HG03139 (cell line): Measurements from ENCODE around the gene LILRA6.
"Not testable (repeated sequence)": the region's sequence is repeated elsewhere in the genome, so short reads cannot be mapped to it uniquely, and the experiment has no call there.

ENCODE experiments used
- ATAC-seq: cut with Tn5 transposase; IDR thresholded peaks from one replicate; pipeline ENCODE4 v1.9.1; 2021; ENCODE audit not compliant: unreplicated experiment

LILRA6 gene

GRCh38 chr19:54242646-54243045, at the start of gene LILRA6:
Gene LILRA6, minus strand, starts transcription at chr19:54242790.
- not testable (repeated sequence) for ATAC-seq

GRCh38 chr19:54289160-54289559, 46.6 kb upstream of the LILRA6 start:
- not testable (repeated sequence) for ATAC-seq

GRCh38 chr19:54287456-54287855, 44.9 kb upstream of the LILRA6 start:
- no peak for ATAC-seq

GRCh38 chr19:54286283-54286682, 43.7 kb upstream of the LILRA6 start:
- ATAC-seq: not testable (repeated sequence)

GRCh38 chr19:54285427-54286056, 43.0 kb upstream of the LILRA6 start:
- ATAC-seq: not testable (repeated sequence)

GRCh38 chr19:54282686-54283470, 40.3 kb upstream of the LILRA6 start:
- ATAC-seq: no peak

- not testable (repeated sequence) for ATAC-seq
Measured at GRCh38 chr19:54281729-54282075, 39.1 kb upstream of the LILRA6 start.

GRCh38 chr19:54281007-54281728, 38.6 kb upstream of the LILRA6 start, which contains the start of gene LILRB2:
Gene LILRB2, minus strand, starts transcription at chr19:54281110. Its CDS starts 614 bp downstream, at chr19:54280496.
- no peak for ATAC-seq

- not testable (repeated sequence) for ATAC-seq
Measured at GRCh38 chr19:54280441-54280840, 37.9 kb upstream of the LILRA6 start.

GRCh38 chr19:54280025-54280424, 37.4 kb upstream of the LILRA6 start:
- not testable (repeated sequence) for ATAC-seq

- ATAC-seq: no peak
Measured at GRCh38 chr19:54279406-54279962, 36.9 kb upstream of the LILRA6 start.

- not testable (repeated sequence) for ATAC-seq
Measured at GRCh38 chr19:54278571-54279195, 36.1 kb upstream of the LILRA6 start.

- not testable (repeated sequence) for ATAC-seq
Measured at GRCh38 chr19:54278056-54278455, 35.5 kb upstream of the LILRA6 start.

- ATAC-seq: not testable (repeated sequence)
Measured at GRCh38 chr19:54277111-54277615, 34.6 kb upstream of the LILRA6 start.

- no peak for ATAC-seq
Measured at GRCh38 chr19:54275951-54276350, 33.4 kb upstream of the LILRA6 start.

GRCh38 chr19:54274516-54274915, 31.9 kb upstream of the LILRA6 start:
- ATAC-seq: not testable (repeated sequence)

- no peak for ATAC-seq
Measured at GRCh38 chr19:54273821-54274220, 31.2 kb upstream of the LILRA6 start.

- not testable (repeated sequence) for ATAC-seq
Measured at GRCh38 chr19:54272181-54272580, 29.6 kb upstream of the LILRA6 start.

- ATAC-seq: not testable (repeated sequence)
Measured at GRCh38 chr19:54271587-54271986, 29.0 kb upstream of the LILRA6 start.

- no peak for ATAC-seq
Measured at GRCh38 chr19:54271106-54271505, 28.5 kb upstream of the LILRA6 start.

GRCh38 chr19:54268936-54269335, 26.3 kb upstream of the LILRA6 start:
- no peak for ATAC-seq
